K562 (cell line): ENCODE measurements around the gene LIFR. TPM values are rescaled to one million over a fixed set of nuclear protein-coding genes. Genes with fewer than 3 reads are reported as not detected.
A peak's percentile ranks its signal among the peaks of the same experiment; 100 is the strongest.

Experiments
- ATAC-seq: fragments of 200-7000 bp; cut with Tn5 transposase; 3 replicates; pipeline ENCODE4 v1.9.1; 2020; ENCODE audit warnings: moderate library complexity
- BruUV-seq: library from RNA; stranded (reverse); fragments of 400-500 nt; replicated peaks from 2 replicates; lab custom pipeline; 2021; lab: Mats Ljungman, UMichigan
- CTCF ChIA-PET: fragments of 300-600 bp; formaldehyde crosslinking; extraction: SDS; loops from one replicate; lab custom pipeline; 2021; ENCODE audit warnings: low intra/inter-chr PET ratio; lab: Yijun Ruan, JAX
- POLR2A ChIA-PET: fragments of 300-600, 350-650 bp; sonication (Branson Sonifier 250); formaldehyde crosslinking; extraction: SDS; loops from one replicate; lab custom pipeline; 2021; ENCODE audit warnings: antibody characterized with exemption, inconsistent platforms; lab: Yijun Ruan, JAX
- DNase-seq, 4 experiments: peaks; one replicate each; pipeline versions ENCODE4 v3.0.0 to v3.0.0-alpha.2; 2011 to 2018; ENCODE audit warnings: low spot score in 3 of 4, mixed read lengths in 3 of 4; ENCODE audit errors: extremely low read depth in 1 of 4
- FAIRE-seq: peaks from 2 replicates; lab custom pipeline; 2011; peaks lifted over from hg19 to GRCh38; lab: Jason Lieb, UNC
- H2AFZ ChIP-seq: 2 replicates; pipeline ENCODE4 v1.6.0; 2011; ENCODE audit warnings: low read depth, low read length, control low read depth, inconsistent platforms
- H3K27ac ChIP-seq: fragments of 200-600 bp; 3 replicates; pipeline ENCODE4 v1.8.0; 2011; ENCODE audit warnings: low read depth, mild to moderate bottlenecking, control low read depth, inconsistent platforms, low read length, moderate library complexity, mixed read lengths; ENCODE audit errors: extremely low read depth
- H3K27me3 ChIP-seq, 2 experiments: fragments of 300-600 bp in 1 of 2; 2 replicates in 1 of 2; 3 replicates in 1 of 2; pipeline versions ENCODE4 v1.6.0 to v1.8.0; 2011; ENCODE audit warnings: inconsistent platforms in 2 of 2, low read length in 2 of 2, mild to moderate bottlenecking in 1 of 2, mixed read lengths in 1 of 2, moderate library complexity in 1 of 2; ENCODE audit not compliant: control insufficient read depth in 2 of 2, insufficient read depth in 2 of 2
- H3K36me3 ChIP-seq: fragments of 300-600 bp; 3 replicates; pipeline ENCODE4 v1.8.0; 2011; ENCODE audit warnings: mild to moderate bottlenecking, low read length, inconsistent platforms; ENCODE audit not compliant: control insufficient read depth, insufficient read depth
- H3K4me1 ChIP-seq, 2 experiments: fragments of 200-600 bp in 1 of 2; replicated peaks in 1 of 2; 2 replicates in 1 of 2; 3 replicates in 1 of 2; pipeline versions ENCODE4 v1.5.1 to v1.8.0; 2011; ENCODE audit warnings: inconsistent platforms in 2 of 2, low read length in 2 of 2, mild to moderate bottlenecking in 1 of 2, mixed read lengths in 1 of 2, moderate library complexity in 1 of 2; ENCODE audit not compliant: control insufficient read depth in 2 of 2, insufficient read depth in 2 of 2
- H3K4me2 ChIP-seq: 2 replicates; pipeline ENCODE4 v1.6.1; 2011; ENCODE audit warnings: low read length, control low read depth, inconsistent platforms, mixed read lengths; ENCODE audit not compliant: insufficient read depth
- H3K4me3 ChIP-seq: fragments of 200-600 bp; sonication (generic), shearing (Covaris generic); 2 replicates; pipeline ENCODE4 v1.5.1; 2016; ENCODE audit warnings: control low read depth, inconsistent platforms
- H3K79me2 ChIP-seq: fragments of 200-600 bp; 3 replicates; pipeline ENCODE4 v1.8.0; 2011; ENCODE audit warnings: low read length, inconsistent platforms; ENCODE audit not compliant: control insufficient read depth, insufficient read depth
- H3K9ac ChIP-seq, 2 experiments: 2 replicates each; pipeline versions ENCODE4 v1.6.0 to v1.6.1; 2011; ENCODE audit warnings: low read depth in 2 of 2, low read length in 2 of 2, control low read depth in 1 of 2, inconsistent platforms in 1 of 2, mild to moderate bottlenecking in 1 of 2, mixed read lengths in 1 of 2; ENCODE audit not compliant: insufficient read depth in 1 of 2
- H3K9me1 ChIP-seq: one replicate; pipeline ENCODE4 v1.6.0; 2011; ENCODE audit warnings: inconsistent platforms, mild to moderate bottlenecking, low read length, moderate library complexity; ENCODE audit not compliant: control insufficient read depth, insufficient read depth
- H3K9me3 ChIP-seq: replicated peaks from 2 replicates; pipeline ENCODE4 v1.5.1; 2011; ENCODE audit warnings: low read depth, low read length, inconsistent platforms; ENCODE audit not compliant: control insufficient read depth, insufficient read depth
- H4K20me1 ChIP-seq: replicated peaks from 2 replicates; pipeline ENCODE4 v1.6.1; 2011; ENCODE audit warnings: low read length, inconsistent platforms, mixed read lengths; ENCODE audit not compliant: control insufficient read depth, insufficient read depth
- ZNF699 ChIP-seq: fragments of 250-450 bp; sonication (Bioruptor Pico); IDR thresholded peaks from 2 replicates; pipeline ENCODE4 v1.8.0; 2021; ENCODE audit warnings: mild to moderate bottlenecking, moderate library complexity; ENCODE audit not compliant: insufficient replicate concordance
- WGBS: fragments of 100-300 bp; shearing (Covaris generic); methylation state at CpG from one replicate; pipeline ENCODE4 v1.1.6; 2016; ENCODE audit warnings: low coverage, mixed read lengths; ENCODE audit not compliant: insufficient coverage; ENCODE audit errors: missing lambda C conversion rate; 5-methylcytosine and 5-hydroxymethylcytosine counted together
- in situ Hi-C: fragments of 300-500 bp; cut with MboI; formaldehyde crosslinking; loops from 4 replicates; pipeline ENCODE4 v1.15.0; 2018; ENCODE audit warnings: inconsistent platforms, mixed read lengths
- intact Hi-C: fragments of 100-400 bp; cut with micrococcal nuclease; formaldehyde crosslinking; loops from 2 replicates; pipeline ENCODE4 v1.14.2; 2022
- polyA plus RNA-seq, 8 experiments: library from polyadenylated mRNA; depleted of rRNA in 4 of 8; stranded (reverse) in 5 of 8; unstranded in 3 of 8; fragments of >200 nt; fragmentation: Nextera tagmentation in 2 of 8; fragmentation: Illumina TruSeq in 1 of 8; extraction: Ambion mirVana in 2 of 8; extraction: Trizol in 1 of 8; gene quantifications; 2 replicates each; pipeline versions ENCODE4 v1.2.1 to v1.2.3, GENCODE V29; 2011 to 2014; ENCODE audit warnings: inconsistent platforms in 1 of 8, missing spikeins in 1 of 8
- total RNA-seq, 7 experiments: library from RNA; depleted of rRNA in 6 of 7; stranded (reverse); fragments of >200 nt in 6 of 7; fragmentation: Illumina TruSeq in 2 of 7; extraction: Trizol in 2 of 7; gene quantifications; 2 replicates each; pipeline versions ENCODE4 v1.2.1 to v1.2.3, GENCODE V29; 2011 to 2021; ENCODE audit warnings: low replicate concordance in 1 of 7
- TF ChIP-seq, protein P1 (sequence below): sonication (generic); IDR thresholded peaks from 2 replicates; pipeline ENCODE4 v1.6.1; 2016
- TF ChIP-seq, protein P2 (sequence below): fragments of 450-650 bp; formaldehyde crosslinking; IDR thresholded peaks from 2 replicates; pipeline ENCODE4 v1.4.0; 2020; ENCODE audit warnings: mild to moderate bottlenecking, mixed read lengths

LIFR gene
- total and polyA plus RNA-seq, 9 of the 15 experiments (the other 6 are each of a cell fraction or from before 2014, with no cell fraction given), result 0.43 to 5.7 (median 3.3) TPM

DNA sequence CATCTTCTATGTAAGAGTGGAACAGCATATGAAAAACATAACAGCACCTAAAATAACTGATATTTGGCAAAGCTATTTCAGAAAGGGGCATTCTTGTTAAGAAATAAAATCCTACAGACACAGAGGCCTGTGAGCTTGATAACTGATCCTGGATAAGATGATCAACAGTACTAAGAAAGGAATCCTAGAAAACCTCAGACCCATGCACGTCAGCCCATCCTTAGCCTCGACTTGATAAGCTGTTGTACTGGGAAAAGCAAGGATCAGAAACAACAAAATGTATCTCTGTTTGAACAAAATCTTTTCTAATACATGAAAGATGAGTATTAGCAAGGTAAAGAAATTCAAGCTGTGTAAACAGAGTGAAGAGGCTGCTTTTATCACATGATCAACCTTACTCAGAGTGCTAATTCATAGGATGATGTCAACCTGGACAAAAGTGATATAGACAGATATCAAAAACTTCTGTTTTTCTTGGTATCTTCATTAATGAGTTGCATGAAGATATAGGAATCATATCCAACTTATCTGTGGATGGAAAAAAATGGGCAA lies 15.2 kb downstream of the LIFR start:
- CTCF ChIA-PET, result no interaction called here
- Histone ChIP-seq H3K9ac (no peak overlapping the region), H4K20me1 (no peaks in the 10 kb centered on the region), H3K27ac (no peak overlapping the region), H3K9me1 (no peaks in the 10 kb centered on the region), H3K4me3 (no peak overlapping the region), H3K79me2 (no peaks in the 10 kb centered on the region), H3K9me3 (no peaks in the 10 kb centered on the region), H3K4me2 (no peak overlapping the region), H3K27me3 (peaks cover 4 to 6% of the 10 kb centered on the region in 2 experiments; a peak in 3 of 5 replicates), H3K4me1 (no peaks in the 10 kb centered on the region), H3K36me3 (no peaks in the 10 kb centered on the region), H2AFZ (no peak overlapping the region)
- TF ChIP-seq, protein P1, sequence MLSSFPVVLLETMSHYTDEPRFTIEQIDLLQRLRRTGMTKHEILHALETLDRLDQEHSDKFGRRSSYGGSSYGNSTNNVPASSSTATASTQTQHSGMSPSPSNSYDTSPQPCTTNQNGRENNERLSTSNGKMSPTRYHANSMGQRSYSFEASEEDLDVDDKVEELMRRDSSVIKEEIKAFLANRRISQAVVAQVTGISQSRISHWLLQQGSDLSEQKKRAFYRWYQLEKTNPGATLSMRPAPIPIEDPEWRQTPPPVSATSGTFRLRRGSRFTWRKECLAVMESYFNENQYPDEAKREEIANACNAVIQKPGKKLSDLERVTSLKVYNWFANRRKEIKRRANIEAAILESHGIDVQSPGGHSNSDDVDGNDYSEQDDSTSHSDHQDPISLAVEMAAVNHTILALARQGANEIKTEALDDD, result no peak
- TF ChIP-seq, protein P2, sequence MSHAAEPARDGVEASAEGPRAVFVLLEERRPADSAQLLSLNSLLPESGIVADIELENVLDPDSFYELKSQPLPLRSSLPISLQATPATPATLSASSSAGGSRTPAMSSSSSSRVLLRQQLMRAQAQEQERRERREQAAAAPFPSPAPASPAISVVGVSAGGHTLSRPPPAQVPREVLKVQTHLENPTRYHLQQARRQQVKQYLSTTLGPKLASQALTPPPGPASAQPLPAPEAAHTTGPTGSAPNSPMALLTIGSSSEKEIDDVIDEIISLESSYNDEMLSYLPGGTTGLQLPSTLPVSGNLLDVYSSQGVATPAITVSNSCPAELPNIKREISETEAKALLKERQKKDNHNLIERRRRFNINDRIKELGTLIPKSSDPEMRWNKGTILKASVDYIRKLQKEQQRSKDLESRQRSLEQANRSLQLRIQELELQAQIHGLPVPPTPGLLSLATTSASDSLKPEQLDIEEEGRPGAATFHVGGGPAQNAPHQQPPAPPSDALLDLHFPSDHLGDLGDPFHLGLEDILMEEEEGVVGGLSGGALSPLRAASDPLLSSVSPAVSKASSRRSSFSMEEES (CRISPR knock-in tag), result peak; percentile 18; the same call in 1 of the 2 replicates
- no peak for TF ChIP-seq ZNF699 (CRISPR knock-in tag)
- POLR2A ChIA-PET, result no interaction called here
- in situ Hi-C loops (no loop called here), intact Hi-C loops (no loop called here)
- WGBS, result 0% methylated on average over 2 of the region's 2 CpGs
- no peak for FAIRE-seq
- BruUV-seq, result no TSS peak
- DNase-seq, result no peak
- ATAC-seq, result no peak
